Urinary bladder (tissue), 4 donors: Measurements from ENCODE around the gene STX1B. TPM values are rescaled to one million over a fixed set of nuclear protein-coding genes. Genes with fewer than 3 reads are reported as not detected.
"Not testable (repeated sequence)": the region's sequence is repeated elsewhere in the genome, so short reads cannot be mapped to it uniquely, and the experiment has no call there.

Experiments used
- DNase-seq: peaks from one replicate; pipeline ENCODE4 v3.0.0-alpha.2; 2015; ENCODE audit errors: extremely low spot score
- H3K27ac ChIP-seq: one replicate; pipeline ENCODE4 v1.5.1; 2013; ENCODE audit warnings: low read depth, mild to moderate bottlenecking, moderate library complexity
- H3K36me3 ChIP-seq: one replicate; pipeline ENCODE4 v1.6.1; 2013; ENCODE audit warnings: mild to moderate bottlenecking, moderate library complexity; ENCODE audit not compliant: insufficient read depth
- H3K4me1 ChIP-seq: one replicate; pipeline ENCODE4 v1.6.1; 2013; ENCODE audit warnings: mild to moderate bottlenecking, moderate library complexity; ENCODE audit not compliant: insufficient read depth
- H3K4me3 ChIP-seq: one replicate; pipeline ENCODE4 v1.5.1; 2013; ENCODE audit warnings: low read depth, low read length
- WGBS: extraction: QIAGEN DNeasy Blood & Tissue Kit; methylation state at CpG from one replicate; pipeline ENCODE4 v1.1.7; 2013; 5-methylcytosine and 5-hydroxymethylcytosine counted together
- polyA plus RNA-seq: library from polyadenylated mRNA; stranded (reverse); fragments of 200-250 nt; gene quantifications from one replicate; pipeline ENCODE4 v1.2.3, GENCODE V29; 2013
- total RNA-seq: library from RNA; depleted of rRNA; stranded (reverse); fragments of >200 nt; gene quantifications from one replicate; pipeline ENCODE4 v1.2.3, GENCODE V29; 2014
- donor health status: healthy with polysubstance abuse.
- donor health status: healthy.

Gene STX1B
- total and polyA plus RNA-seq, 2 donors, result 0.47 to 0.74 TPM

GRCh38 chr16:31029272-31029671 is 18.8 kb upstream of the STX1B start:
- no peaks in the 10 kb centered on the region for H3K36me3 ChIP-seq
- 77% methylated on average over 5 of the region's 5 CpGs for WGBS
- H3K4me1 ChIP-seq, result no peaks in the 10 kb centered on the region

GRCh38 chr16:31025339-31025738 is 14.9 kb upstream of the STX1B start:
- Histone ChIP-seq H3K4me1 (no peaks in the 10 kb centered on the region), H3K27ac (no peak overlapping the region), H3K36me3 (no peaks in the 10 kb centered on the region), H3K4me3 (no peak overlapping the region)
- no peak for DNase-seq
- WGBS, result 79% methylated on average over 5 of the region's 5 CpGs

More at GRCh38 chr16:31029272-31029671, 18.8 kb upstream of the STX1B start:
- Histone ChIP-seq H3K27ac (no peak overlapping the region), H3K4me3 (no peak overlapping the region)
- DNase-seq, result no peak

GRCh38 chr16:31023627-31024226 is 13.3 kb upstream of the STX1B start:
- H3K36me3 ChIP-seq, result no peaks in the 10 kb centered on the region
- no peak overlapping the region for H3K4me3 ChIP-seq
- no peak for DNase-seq
- 64% methylated on average over 6 of the region's 6 CpGs for WGBS
- no peak overlapping the region for H3K27ac ChIP-seq
- no peaks in the 10 kb centered on the region for H3K4me1 ChIP-seq

- Histone ChIP-seq H3K4me1 (no peaks in the 10 kb centered on the region), H3K4me3 (no peak overlapping the region), H3K27ac (no peak overlapping the region), H3K36me3 (no peaks in the 10 kb centered on the region)
- no peak for DNase-seq
- WGBS, result 90% methylated on average over 4 of the region's 4 CpGs
Observed at GRCh38 chr16:31023252-31023602, 12.8 kb upstream of the STX1B start.

GRCh38 chr16:31022544-31023251 is 12.3 kb upstream of the STX1B start:
- Histone ChIP-seq H3K36me3 (no peaks in the 10 kb centered on the region), H3K27ac (no peak overlapping the region), H3K4me3 (no peak overlapping the region), H3K4me1 (no peaks in the 10 kb centered on the region)
- WGBS, result 82% methylated on average over 12 of the region's 12 CpGs
- no peak for DNase-seq

GRCh38 chr16:31020536-31020935 is 10.1 kb upstream of the STX1B start:
- DNase-seq, result no peak
- no peak overlapping the region for H3K27ac ChIP-seq
- no peaks in the 10 kb centered on the region for H3K36me3 ChIP-seq
- no peak overlapping the region for H3K4me3 ChIP-seq
- no peaks in the 10 kb centered on the region for H3K4me1 ChIP-seq
- 94% methylated on average over 3 of the region's 3 CpGs for WGBS

GRCh38 chr16:31017756-31018155 is 7.3 kb upstream of the STX1B start:
- not testable (repeated sequence) for H3K4me3 ChIP-seq, H3K36me3 ChIP-seq, H3K27ac ChIP-seq, H3K4me1 ChIP-seq, DNase-seq
- 88% methylated on average over 10 of the region's 10 CpGs for WGBS

- Histone ChIP-seq H3K27ac (no peak overlapping the region), H3K4me3 (no peak overlapping the region), H3K36me3 (no peaks in the 10 kb centered on the region), H3K4me1 (no peaks in the 10 kb centered on the region)
- 68% methylated on average over 6 of the region's 6 CpGs for WGBS
- DNase-seq, result no peak
Observed at GRCh38 chr16:31016018-31016417, 5.6 kb upstream of the STX1B start.

GRCh38 chr16:31013292-31013691 is 2.9 kb upstream of the STX1B start:
- not testable (repeated sequence) for H3K4me1 ChIP-seq, H3K27ac ChIP-seq, H3K36me3 ChIP-seq, H3K4me3 ChIP-seq, DNase-seq

GRCh38 chr16:31011815-31012214 is 1.4 kb upstream of the STX1B start:
- DNase-seq, H3K27ac ChIP-seq, H3K36me3 ChIP-seq, H3K4me1 ChIP-seq, H3K4me3 ChIP-seq: not testable (repeated sequence)
- WGBS, result 83% methylated on average over 7 of the region's 7 CpGs

GRCh38 chr16:31009894-31010584 is 399 bp downstream of the STX1B start:
- no peaks in the 10 kb centered on the region for H3K4me1 ChIP-seq
- H3K27ac ChIP-seq, result no peak overlapping the region
- H3K36me3 ChIP-seq, result no peaks in the 10 kb centered on the region
- DNase-seq, result no peak
- 9% methylated on average over 36 of the region's 36 CpGs for WGBS
- peak overlapping the region; percentile 17 for H3K4me3 ChIP-seq

- no peak overlapping the region for H3K4me3 ChIP-seq
- H3K36me3 ChIP-seq, result no peaks in the 10 kb centered on the region
- WGBS, result 83% methylated on average over 7 of the region's 7 CpGs
- H3K27ac ChIP-seq, result no peak overlapping the region
- H3K4me1 ChIP-seq, result no peaks in the 10 kb centered on the region
- no peak for DNase-seq
Observed at GRCh38 chr16:31009120-31009519, 1.3 kb downstream of the STX1B start.

- Histone ChIP-seq H3K4me1 (no peaks in the 10 kb centered on the region), H3K4me3 (no peak overlapping the region), H3K36me3 (no peaks in the 10 kb centered on the region), H3K27ac (no peak overlapping the region)
- DNase-seq, result no peak
- 90% methylated on average over 5 of the region's 5 CpGs for WGBS
Observed at GRCh38 chr16:31008551-31008950, 1.9 kb downstream of the STX1B start.

GRCh38 chr16:31008149-31008548 is 2.3 kb downstream of the STX1B start:
- WGBS, result 72% methylated on average over 6 of the region's 6 CpGs
- H3K36me3 ChIP-seq, result no peaks in the 10 kb centered on the region
- H3K4me1 ChIP-seq, result no peaks in the 10 kb centered on the region
- no peak overlapping the region for H3K4me3 ChIP-seq
- DNase-seq, result no peak
- no peak overlapping the region for H3K27ac ChIP-seq
